Measurements from ENCODE around the gene CELF2. TPM values are rescaled to one million over a fixed set of nuclear protein-coding genes. Genes with fewer than 3 reads are reported as not detected.

CELF2 gene
- total and polyA plus RNA-seq, 2 experiments from 2014 or later = 16.6 to 26.9 TPM

DNA sequence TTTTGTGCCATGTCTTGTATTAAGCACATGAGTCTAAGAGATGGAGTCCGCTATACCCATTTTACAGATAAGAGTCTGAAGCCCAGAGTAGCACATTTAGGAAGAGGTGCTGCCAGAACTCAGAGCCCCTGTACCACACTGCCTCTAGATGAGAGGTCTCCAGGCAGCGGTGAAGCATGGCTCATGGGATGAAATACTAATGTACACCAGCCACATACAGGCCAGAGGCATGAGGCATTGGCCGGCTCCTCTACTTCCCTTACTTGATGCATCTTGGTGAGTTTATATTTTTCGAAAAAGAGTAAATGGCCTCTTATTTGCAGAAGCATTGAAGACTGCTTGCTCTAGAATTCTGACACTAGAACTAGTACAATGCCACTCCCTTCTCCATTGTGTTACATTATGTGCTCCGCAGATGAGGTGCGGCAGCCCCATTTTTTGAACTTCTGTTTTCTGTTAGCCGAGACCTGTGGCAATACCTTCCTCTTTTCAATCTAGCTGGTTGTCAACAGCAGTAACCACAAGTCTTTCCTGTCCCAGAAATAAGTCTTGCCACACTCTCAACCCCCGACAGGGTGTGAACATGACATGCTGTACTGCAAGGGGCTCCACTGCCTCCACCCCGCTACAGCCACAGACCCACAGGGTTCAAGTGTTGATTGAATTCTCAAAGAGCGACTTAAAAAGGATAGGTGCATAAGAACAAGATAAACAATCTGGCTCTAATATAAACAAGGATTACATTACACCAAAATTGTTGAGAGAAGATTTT lies 145.3 kb downstream of the CELF2 start:
- H2AFZ ChIP-seq = no peak overlapping the region
- 79% methylated on average over 10 of the region's 10 CpGs for WGBS (ENCODE audit: low lambda C conversion rate, missing lambda C conversion rate)
- no peaks in the 10 kb centered on the region for H3K36me3 ChIP-seq (replicated peaks; ENCODE audit: insufficient read depth, low read depth)
- H3K27me3 ChIP-seq = peaks cover 31% of the 10 kb centered on the region
- peaks cover 5% of the 10 kb centered on the region for H3K4me1 ChIP-seq (ENCODE audit: insufficient read depth)
- no peak overlapping the region for H3K4me2 ChIP-seq
- TF ChIP-seq CTCF (IDR thresholded peaks at IDR 0.05; ENCODE audit: poor library complexity) = no peak
- no peak overlapping the region for H3K27ac ChIP-seq
- H3K9me3 ChIP-seq (ENCODE audit: low read depth) = no peaks in the 10 kb centered on the region
- H3K9me2 ChIP-seq (replicated peaks; ENCODE audit: insufficient read depth) = no peaks in the 10 kb centered on the region
- H4K20me1 ChIP-seq (ENCODE audit: insufficient read depth, poor library complexity, severe bottlenecking) = no peaks in the 10 kb centered on the region
- no peak overlapping the region for H3K4me3 ChIP-seq
- H3K79me2 ChIP-seq = no peaks in the 10 kb centered on the region
- no peak for DNase-seq (ENCODE audit: low spot score)

GRCh38 chr10:11163780-11164550 lies 146.3 kb downstream of the CELF2 start:
- DNase-seq (ENCODE audit: low spot score) = no peak
- no peak overlapping the region for H2AFZ ChIP-seq
- no peaks in the 10 kb centered on the region for H3K9me3 ChIP-seq (ENCODE audit: low read depth)
- no peaks in the 10 kb centered on the region for H3K79me2 ChIP-seq
- no peak overlapping the region for H3K27ac ChIP-seq
- no peaks in the 10 kb centered on the region for H3K36me3 ChIP-seq (replicated peaks; ENCODE audit: insufficient read depth, low read depth)
- peak overlapping the region; percentile 96 for H3K4me2 ChIP-seq
- no peaks in the 10 kb centered on the region for H4K20me1 ChIP-seq (ENCODE audit: insufficient read depth, poor library complexity, severe bottlenecking)
- H3K4me1 ChIP-seq (ENCODE audit: insufficient read depth) = peaks cover 5% of the 10 kb centered on the region
- H3K4me3 ChIP-seq = no peak overlapping the region
- TF ChIP-seq EZH2phosphoT487 (IDR thresholded peaks at IDR 0.05; ENCODE audit: low read depth, severe bottlenecking, unreplicated experiment) (no peak), EZH2 (IDR thresholded peaks at IDR 0.05; ENCODE audit: borderline replicate concordance) (no peak), CTCF (IDR thresholded peaks at IDR 0.05; ENCODE audit: poor library complexity) (no peak)
- H3K9me2 ChIP-seq (replicated peaks; ENCODE audit: insufficient read depth) = no peaks in the 10 kb centered on the region
- 59% methylated on average over 11 of the region's 11 CpGs for WGBS (ENCODE audit: low lambda C conversion rate, missing lambda C conversion rate)
- peaks cover 31% of the 10 kb centered on the region for H3K27me3 ChIP-seq

DNA sequence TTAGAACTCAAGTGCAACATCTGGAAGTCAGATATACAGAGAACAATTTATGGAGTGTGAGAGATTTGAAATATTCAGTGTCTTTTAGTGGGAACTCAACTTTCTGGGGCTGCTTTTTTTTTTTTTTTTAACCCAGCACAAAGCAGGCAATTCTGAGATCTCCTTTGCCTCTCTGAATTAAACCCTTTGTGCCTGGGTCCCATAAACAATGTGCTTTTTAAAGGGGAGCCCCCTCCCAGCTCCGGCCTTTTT lies 146.8 kb downstream of the CELF2 start:
- Histone ChIP-seq H3K9me2 (replicated peaks; ENCODE audit: insufficient read depth) (no peaks in the 10 kb centered on the region), H3K4me1 (ENCODE audit: insufficient read depth) (peaks cover 5% of the 10 kb centered on the region), H2AFZ (no peak overlapping the region), H3K27me3 (peaks cover 31% of the 10 kb centered on the region), H3K27ac (no peak overlapping the region), H3K9me3 (ENCODE audit: low read depth) (no peaks in the 10 kb centered on the region), H3K36me3 (replicated peaks; ENCODE audit: insufficient read depth, low read depth) (no peaks in the 10 kb centered on the region), H3K4me2 (peak overlapping the region; percentile 96), H4K20me1 (ENCODE audit: insufficient read depth, poor library complexity, severe bottlenecking) (no peaks in the 10 kb centered on the region), H3K79me2 (no peaks in the 10 kb centered on the region), H3K4me3 (no peak overlapping the region)
- 9% methylated on average over 1 of the region's 1 CpG for WGBS (ENCODE audit: low lambda C conversion rate, missing lambda C conversion rate)
- no peak for DNase-seq (ENCODE audit: low spot score)
- TF ChIP-seq EZH2 (IDR thresholded peaks at IDR 0.05; ENCODE audit: borderline replicate concordance) (no peak), CTCF (IDR thresholded peaks at IDR 0.05; ENCODE audit: poor library complexity) (no peak), EZH2phosphoT487 (IDR thresholded peaks at IDR 0.05; ENCODE audit: low read depth, severe bottlenecking, unreplicated experiment) (no peak)

Data from hepatocyte (in vitro differentiated cells).